PC-9 (cell line): ENCODE results near the gene GOLPH3L. TPM values are rescaled to one million over a fixed set of nuclear protein-coding genes. Genes with fewer than 3 reads are reported as not detected.

Experiments
- BruUV-seq: library from RNA; stranded (reverse); fragments of 400-500 nt; replicated peaks from 2 replicates; lab custom pipeline; 2021; lab: Mats Ljungman, UMichigan
- CTCF ChIA-PET: fragments of 300-600 bp; sonication (Branson Sonifier 250); formaldehyde crosslinking; loops from one replicate; lab custom pipeline; 2022; ENCODE audit warnings: antibody characterized with exemption; lab: Charles Lee
- POLR2A ChIA-PET: fragments of 300-600 bp; sonication (Branson Sonifier 250); formaldehyde crosslinking; loops from one replicate; lab custom pipeline; 2022; ENCODE audit warnings: antibody characterized with exemption; ENCODE audit not compliant: unreplicated experiment; lab: Charles Lee
- DNase-seq, 2 experiments: peaks; one replicate each; pipeline versions ENCODE4 v3.0.0 to v3.0.0-alpha.2; 2015 to 2022; ENCODE audit warnings: mixed read lengths in 1 of 2
- H2AFZ ChIP-seq: fragments of 200-600 bp; sonication (generic); 2 replicates; pipeline ENCODE4 v1.8.1; 2017; ENCODE audit warnings: antibody characterized with exemption
- H3F3A ChIP-seq: fragments of 200-600 bp; sonication (generic); 2 replicates; pipeline ENCODE4 v1.8.1; 2017; ENCODE audit warnings: antibody characterized with exemption, mild to moderate bottlenecking, low read depth; ENCODE audit not compliant: insufficient read depth
- H3K27ac ChIP-seq: fragments of 200-600 bp; sonication (generic); 2 replicates; pipeline ENCODE4 v1.6.1; 2016; ENCODE audit warnings: mixed run types
- H3K27me3 ChIP-seq: fragments of 200-600 bp; sonication (generic); 2 replicates; pipeline ENCODE4 v1.6.1; 2016; ENCODE audit warnings: low read depth, mixed run types; ENCODE audit not compliant: insufficient read depth
- H3K36me3 ChIP-seq: fragments of 200-600 bp; sonication (generic); 2 replicates; pipeline ENCODE4 v1.6.1; 2016; ENCODE audit warnings: low read depth, mixed run types
- H3K4me1 ChIP-seq: fragments of 200-600 bp; sonication (generic); replicated peaks from 2 replicates; pipeline ENCODE4 v1.6.1; 2016; ENCODE audit warnings: mixed run types; ENCODE audit not compliant: insufficient read depth
- H3K4me2 ChIP-seq: fragments of 200-600 bp; sonication (generic); 2 replicates; pipeline ENCODE4 v1.6.1; 2017; ENCODE audit warnings: mixed run types
- H3K4me3 ChIP-seq: fragments of 200-600 bp; sonication (generic); 2 replicates; pipeline ENCODE4 v1.6.1; 2016; ENCODE audit warnings: mixed run types
- H3K79me2 ChIP-seq: fragments of 200-600 bp; sonication (generic); 2 replicates; pipeline ENCODE4 v1.6.1; 2017; ENCODE audit warnings: low read depth, mixed run types
- H3K9me2 ChIP-seq: fragments of 200-600 bp; sonication (generic); 2 replicates; pipeline ENCODE4 v1.8.1; 2017; ENCODE audit warnings: mild to moderate bottlenecking; ENCODE audit not compliant: insufficient read depth
- H3K9me3 ChIP-seq: fragments of 200-600 bp; sonication (generic); 2 replicates; pipeline ENCODE4 v1.8.1; 2016; ENCODE audit warnings: low read depth; ENCODE audit not compliant: insufficient read depth
- H4K20me1 ChIP-seq: fragments of 200-600 bp; sonication (generic); 2 replicates; pipeline ENCODE4 v1.8.1; 2017; ENCODE audit not compliant: insufficient read depth
- CTCF ChIP-seq: fragments of 200-600 bp; sonication (generic); conservative IDR thresholded peaks from 2 replicates; pipeline ENCODE4 v1.6.1; 2017; ENCODE audit warnings: mixed run types, antibody characterized with exemption, mild to moderate bottlenecking, moderate library complexity
- EZH2 ChIP-seq: fragments of 200-600 bp; sonication (generic); IDR thresholded peaks from 2 replicates; pipeline ENCODE4 v1.8.0; 2017; ENCODE audit warnings: antibody characterized with exemption, low read depth
- intact Hi-C: fragments of 100-400 bp; cut with micrococcal nuclease; formaldehyde crosslinking; loops from one replicate; pipeline ENCODE4 v1.10.0; 2022; ENCODE audit not compliant: unreplicated experiment
- total RNA-seq: library from RNA; stranded (reverse); gene quantifications from 2 replicates; pipeline ENCODE4 v1.2.3, GENCODE V29; 2021

Gene GOLPH3L
- total RNA-seq, 1 experiment from 2014 or later: 52.7 TPM

- Histone ChIP-seq H3K9me2 (no peaks in the 10 kb centered on the region), H4K20me1 (no peaks in the 10 kb centered on the region), H3K79me2 (peaks cover 46% of the 10 kb centered on the region), H3K36me3 (peaks cover 64% of the 10 kb centered on the region), H3K4me3 (no peak overlapping the region), H3F3A (peaks cover 70% of the 10 kb centered on the region), H3K9me3 (no peaks in the 10 kb centered on the region), H3K4me2 (no peak overlapping the region), H3K27me3 (no peaks in the 10 kb centered on the region), H2AFZ (no peak overlapping the region), H3K27ac (no peak overlapping the region), H3K4me1 (peaks cover 46% of the 10 kb centered on the region)
- TF ChIP-seq EZH2 (no peak), CTCF (no peak; the same call in 1 of the 2 replicates)
- no TSS peak for BruUV-seq
- peak; percentile 30 to 54 for DNase-seq
- intact Hi-C loops: loop anchor here (5.0 to 10.0 kb wide), 3 partner anchors 192 to 355 kb away; partner anchors contain the start of genes CERS2 and CIART
- ChIA-PET POLR2A (interaction anchor here (0.6 to 1.4 kb wide), 3 partner anchors 10 to 77 kb away, joined by 3 to 26 read pairs (median 6); partner anchors contain the start of genes ENSA, GOLPH3L and MCL1), CTCF (no interaction called here)
Observed at GRCh38 chr1:150619576-150620509, 77.1 kb downstream of the GOLPH3L start.

DNA sequence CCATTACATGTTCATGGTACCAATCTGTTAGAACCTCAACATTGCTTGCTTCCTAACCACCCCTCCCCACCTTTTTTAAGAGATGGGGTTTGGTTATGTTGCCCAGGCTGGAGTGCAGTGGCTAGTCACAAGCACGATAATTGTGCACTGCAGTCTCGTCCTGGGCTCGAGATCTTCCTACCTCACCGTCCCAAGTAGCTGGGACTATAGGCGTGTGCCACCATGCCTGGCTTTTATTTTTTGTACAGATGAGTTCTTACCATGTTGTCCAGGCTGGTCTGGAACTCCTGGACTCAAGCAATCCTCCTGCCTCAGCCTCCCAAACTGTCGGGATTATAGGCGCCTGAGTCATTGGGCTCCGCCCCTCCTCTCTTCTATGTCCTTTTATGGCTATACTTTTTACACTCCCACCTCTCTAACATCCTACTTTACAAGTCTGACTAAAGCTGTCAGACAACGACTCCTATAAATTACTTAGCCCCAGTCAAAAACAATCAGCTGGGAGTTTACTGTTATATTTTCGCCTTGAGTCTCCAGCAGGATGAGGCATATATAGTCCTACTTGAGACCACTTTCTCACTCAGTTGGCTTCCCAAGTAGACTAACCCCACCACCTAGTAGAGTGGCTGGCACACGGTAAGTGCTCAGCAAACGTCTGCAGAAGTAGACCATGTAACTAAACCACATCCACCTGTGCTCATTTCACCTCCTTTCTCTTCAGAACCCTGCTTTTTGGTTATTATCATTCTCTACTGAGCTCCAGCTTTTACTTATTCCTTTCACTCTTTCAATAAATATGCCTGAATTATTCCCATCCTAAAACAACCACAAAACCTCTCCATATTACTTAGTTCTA lies 81.4 kb downstream of the GOLPH3L start:
- CTCF ChIA-PET: no interaction called here
- no peaks in the 10 kb centered on the region for H4K20me1 ChIP-seq
- H3K27ac ChIP-seq: peak overlapping the region; percentile 49
- H3F3A ChIP-seq: peaks cover 83% of the 10 kb centered on the region
- no peak overlapping the region for H3K4me2 ChIP-seq
- POLR2A ChIA-PET: interaction anchor here (0.6 to 0.7 kb wide), 3 partner anchors 63 to 447 kb away, joined by 3 to 4 read pairs (median 3); partner anchors contain the start of gene GOLPH3L
- no peak for DNase-seq
- no TSS peak for BruUV-seq
- intact Hi-C loops: no loop called here
- no peak overlapping the region for H2AFZ ChIP-seq
- no peaks in the 10 kb centered on the region for H3K9me2 ChIP-seq
- no peak overlapping the region for H3K4me3 ChIP-seq
- H3K27me3 ChIP-seq: no peaks in the 10 kb centered on the region
- peaks cover 40% of the 10 kb centered on the region for H3K79me2 ChIP-seq
- H3K4me1 ChIP-seq: peaks cover 53% of the 10 kb centered on the region
- TF ChIP-seq EZH2 (no peak), CTCF (no peak)
- peaks cover 38% of the 10 kb centered on the region for H3K36me3 ChIP-seq
- H3K9me3 ChIP-seq: no peaks in the 10 kb centered on the region
